NCI-H1694 (cell line): ENCODE results near the gene KIF4A.

Experiments used
- DNase-seq: peaks from one replicate; lab custom pipeline; 2025; lab: John Stamatoyannopoulos, UW

Gene KIF4A

DNA sequence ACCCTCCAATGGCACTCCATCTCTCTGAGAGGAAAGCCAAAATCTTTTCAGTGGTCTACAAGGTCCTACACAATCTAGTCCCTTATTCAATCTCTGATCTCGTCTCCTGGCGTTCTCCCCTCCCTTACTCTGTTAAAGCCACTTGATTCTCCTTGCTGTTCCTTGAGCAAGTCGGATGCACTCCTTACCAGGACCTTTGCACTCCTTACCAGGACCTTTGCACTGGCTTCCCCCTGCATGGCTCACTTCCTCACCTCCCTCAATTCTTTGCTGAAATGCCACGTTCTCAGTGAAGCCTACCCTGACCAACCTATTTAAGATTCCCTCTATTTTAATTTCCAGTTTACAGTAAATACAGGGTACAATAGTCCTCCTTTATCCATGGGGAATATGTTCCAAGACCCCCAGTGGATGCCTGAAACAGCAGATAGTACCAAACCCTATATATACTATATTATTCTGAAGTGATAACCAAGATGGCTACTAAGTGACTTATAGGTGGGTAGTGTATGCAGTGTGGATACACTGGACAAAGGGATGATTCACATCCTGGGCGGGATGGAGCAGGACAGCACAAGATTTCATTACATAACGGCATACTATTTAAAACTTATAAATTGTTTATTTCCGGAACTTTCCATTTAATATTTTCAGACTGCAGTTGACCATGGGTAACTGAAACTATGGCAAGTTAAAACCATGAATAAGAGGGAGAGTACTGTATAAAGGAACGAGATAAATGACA lies 148.2 kb downstream of the KIF4A start:
- DNase-seq = no peak

DNA sequence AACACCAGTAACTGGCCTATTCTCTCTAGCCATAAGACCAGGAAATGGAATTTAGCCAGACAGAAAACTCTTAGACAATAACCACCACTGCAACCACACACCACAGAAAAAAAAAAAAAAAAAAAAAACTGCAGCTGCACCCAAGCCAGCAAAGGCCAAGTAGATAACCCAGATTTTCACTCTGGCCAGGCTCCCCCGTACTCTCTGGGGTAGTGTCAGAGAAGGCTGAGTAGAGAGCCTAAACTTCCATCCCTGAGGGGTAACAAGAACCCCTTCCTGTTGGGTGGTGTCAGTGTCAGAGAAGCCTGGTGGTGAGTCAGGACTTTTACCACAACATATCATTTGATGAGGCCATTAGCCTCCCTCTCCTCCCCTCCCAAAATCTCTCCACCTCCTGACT lies 149.1 kb downstream of the KIF4A start:
- no peak for DNase-seq

DNA sequence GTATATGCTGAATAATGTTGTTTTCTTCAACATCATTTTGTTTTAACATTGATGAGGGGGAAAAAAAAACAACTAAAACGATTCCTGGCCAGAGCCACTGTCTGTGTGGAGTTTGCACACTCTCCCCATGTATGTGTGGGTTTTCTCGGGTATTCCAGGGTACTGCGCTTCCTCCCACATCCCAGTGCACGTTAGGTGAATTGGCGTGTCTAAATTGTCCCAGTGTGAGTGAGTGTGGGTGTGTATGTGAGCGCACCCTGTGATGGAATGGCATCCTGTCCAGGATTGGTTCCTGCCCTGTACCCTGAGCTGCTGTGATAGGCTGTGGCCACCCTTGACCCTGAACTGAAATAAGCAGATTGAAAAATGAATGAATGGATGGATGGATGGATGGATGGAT lies 152.3 kb downstream of the KIF4A start:
- DNase-seq = no peak

DNA sequence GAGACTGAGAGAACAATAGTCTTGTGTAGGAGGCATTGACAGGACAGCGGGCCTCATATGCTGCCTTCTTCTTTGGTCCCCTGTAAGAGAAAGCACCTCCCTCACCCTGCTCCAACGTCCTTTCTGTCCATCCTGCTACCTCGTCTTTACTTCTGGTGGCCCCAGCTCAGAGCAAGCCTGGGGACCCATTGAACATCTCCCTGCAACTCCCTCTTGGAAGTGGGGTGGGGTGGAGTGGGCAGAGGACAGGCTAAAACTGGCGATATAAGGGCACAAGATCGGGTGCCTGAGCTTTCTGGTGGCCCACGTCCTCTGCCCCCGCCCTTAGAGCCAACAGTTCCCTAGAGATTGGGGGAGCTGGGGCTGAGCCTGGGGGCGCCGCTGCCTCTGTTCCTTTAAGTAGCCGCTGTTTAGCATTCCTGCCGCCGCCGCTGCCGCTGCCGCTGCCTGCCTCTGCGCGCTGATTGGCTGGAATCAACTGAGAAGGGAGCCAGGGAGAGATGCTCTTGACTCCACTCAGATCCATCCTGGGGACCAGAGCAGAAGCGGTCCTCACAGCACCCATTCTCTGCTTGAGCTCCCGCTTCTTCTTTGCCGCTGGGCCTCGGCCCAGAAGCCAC lies 154.5 kb downstream of the KIF4A start, which contains the start of gene DLG3:
Gene DLG3 (plus strand): TSS at position 510 of the 620 bp plus-strand sequence. CDS start 367 bp downstream, outside the sequence.
- peak; percentile 38 for DNase-seq

DNA sequence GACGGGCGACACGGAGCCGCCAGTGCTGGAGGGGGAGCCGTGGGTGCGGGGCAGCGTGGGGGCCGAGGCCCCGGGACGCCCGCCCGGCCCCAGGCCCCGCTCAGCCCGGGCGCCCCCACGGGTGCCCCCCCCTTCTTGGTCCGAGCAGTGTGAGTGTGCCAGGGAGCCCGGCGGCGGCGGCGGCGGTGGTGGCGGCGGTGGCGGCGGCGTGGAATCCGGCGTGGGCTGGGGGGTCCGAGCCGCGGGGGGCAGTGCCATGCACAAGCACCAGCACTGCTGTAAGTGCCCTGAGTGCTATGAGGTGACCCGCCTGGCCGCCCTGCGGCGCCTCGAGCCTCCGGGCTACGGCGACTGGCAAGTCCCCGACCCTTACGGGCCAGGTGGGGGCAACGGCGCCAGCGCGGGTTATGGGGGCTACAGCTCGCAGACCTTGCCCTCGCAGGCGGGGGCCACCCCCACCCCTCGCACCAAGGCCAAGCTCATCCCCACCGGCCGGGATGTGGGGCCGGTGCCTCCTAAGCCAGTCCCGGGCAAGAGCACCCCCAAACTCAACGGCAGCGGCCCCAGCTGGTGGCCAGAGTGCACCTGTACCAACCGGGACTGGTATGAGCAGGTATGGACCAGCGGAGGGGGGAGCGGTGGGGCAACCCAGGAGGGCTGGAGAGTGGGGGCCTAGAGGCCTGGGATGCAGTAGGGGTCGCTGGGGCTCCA lies 155.2 kb downstream of the KIF4A start:
- no peak for DNase-seq

DNA sequence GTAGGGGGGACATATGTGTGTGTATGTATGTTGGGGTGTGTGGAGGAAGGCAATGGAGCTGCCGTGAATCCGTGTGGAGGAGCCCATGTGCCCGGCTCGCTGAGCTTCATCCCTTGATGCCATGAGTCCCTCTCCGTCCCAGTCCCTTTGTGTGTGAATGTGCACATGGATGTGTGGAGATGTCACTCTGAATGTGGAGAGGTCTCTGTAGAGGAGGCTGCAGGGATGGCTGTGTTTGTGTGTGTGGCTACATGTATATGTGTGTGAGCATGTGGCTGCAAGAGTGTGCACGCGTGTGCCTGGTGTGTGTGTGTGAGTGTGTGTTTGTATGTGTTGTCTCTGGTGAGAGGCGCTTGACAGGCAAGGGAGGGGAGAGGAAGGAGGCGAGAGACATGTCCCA lies 156.0 kb downstream of the KIF4A start:
- no peak for DNase-seq

DNA sequence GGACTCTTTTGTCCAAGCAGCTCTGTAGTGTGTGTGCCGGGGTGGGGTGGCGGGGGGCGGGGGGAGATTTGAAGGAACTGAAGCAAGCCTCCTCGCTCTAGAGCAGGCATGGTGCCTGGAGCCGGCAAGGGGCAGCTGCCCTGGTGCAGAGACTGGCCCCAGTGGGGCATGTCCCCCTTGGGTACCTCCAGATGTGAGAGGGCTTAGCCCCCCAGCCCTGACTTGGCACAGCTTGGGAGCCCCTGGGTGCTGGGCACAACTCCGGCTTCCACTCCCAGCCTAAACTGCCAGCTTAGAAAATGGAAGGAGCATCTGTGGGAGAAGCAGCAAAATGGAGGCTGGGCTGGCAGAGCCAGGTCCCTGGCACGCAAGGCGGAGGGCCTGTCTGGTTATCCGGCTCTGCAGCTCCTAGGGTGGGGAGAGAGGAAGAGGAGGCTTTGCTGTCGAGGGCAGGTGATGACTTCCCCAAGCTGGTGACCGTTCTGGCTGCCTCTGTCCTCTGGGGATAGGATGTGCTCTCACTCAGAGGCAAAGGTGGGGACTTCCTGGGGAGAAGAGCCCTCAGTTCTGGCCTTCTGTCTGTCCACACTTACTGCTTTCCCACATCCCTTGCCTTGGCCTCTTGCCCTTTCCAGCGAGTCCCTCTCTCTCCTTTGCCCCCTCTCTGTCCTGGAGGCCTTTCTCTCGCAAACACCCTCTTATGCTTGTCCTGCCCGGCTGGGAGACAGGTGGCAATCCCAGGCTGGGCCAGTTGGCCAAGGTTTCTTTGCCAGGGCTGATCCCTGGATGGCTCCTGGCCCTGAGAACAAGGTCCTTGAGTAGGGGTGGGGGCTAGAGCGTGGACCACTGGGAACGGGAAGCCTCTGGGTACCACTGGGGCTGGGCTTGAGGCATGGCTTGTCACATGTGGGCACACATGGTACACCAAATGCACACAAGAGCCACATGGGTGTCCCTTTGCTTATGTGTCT lies 156.8 kb downstream of the KIF4A start:
- DNase-seq = no peak

DNA sequence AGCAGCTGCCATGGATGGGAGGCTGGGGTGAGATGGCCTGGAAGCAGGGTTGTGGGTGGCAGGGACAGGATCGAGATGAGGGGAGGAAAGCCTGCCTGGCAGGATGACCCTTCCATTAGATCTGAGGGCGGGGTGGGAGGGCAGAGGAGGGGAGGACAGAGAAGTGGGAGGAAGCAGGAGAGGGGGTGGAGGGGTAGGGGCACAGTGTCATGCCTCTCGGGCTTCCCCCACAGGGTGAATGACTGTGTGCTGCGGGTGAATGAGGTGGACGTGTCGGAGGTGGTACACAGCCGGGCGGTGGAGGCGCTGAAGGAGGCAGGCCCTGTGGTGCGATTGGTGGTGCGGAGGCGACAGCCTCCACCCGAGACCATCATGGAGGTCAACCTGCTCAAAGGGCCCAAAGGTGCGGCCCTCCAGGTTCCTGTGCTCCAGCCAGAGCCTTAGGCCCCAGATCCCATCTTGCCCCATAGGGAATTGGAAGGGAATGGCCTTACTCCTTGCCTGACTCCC lies 159.6 kb downstream of the KIF4A start:
- no peak for DNase-seq

DNA sequence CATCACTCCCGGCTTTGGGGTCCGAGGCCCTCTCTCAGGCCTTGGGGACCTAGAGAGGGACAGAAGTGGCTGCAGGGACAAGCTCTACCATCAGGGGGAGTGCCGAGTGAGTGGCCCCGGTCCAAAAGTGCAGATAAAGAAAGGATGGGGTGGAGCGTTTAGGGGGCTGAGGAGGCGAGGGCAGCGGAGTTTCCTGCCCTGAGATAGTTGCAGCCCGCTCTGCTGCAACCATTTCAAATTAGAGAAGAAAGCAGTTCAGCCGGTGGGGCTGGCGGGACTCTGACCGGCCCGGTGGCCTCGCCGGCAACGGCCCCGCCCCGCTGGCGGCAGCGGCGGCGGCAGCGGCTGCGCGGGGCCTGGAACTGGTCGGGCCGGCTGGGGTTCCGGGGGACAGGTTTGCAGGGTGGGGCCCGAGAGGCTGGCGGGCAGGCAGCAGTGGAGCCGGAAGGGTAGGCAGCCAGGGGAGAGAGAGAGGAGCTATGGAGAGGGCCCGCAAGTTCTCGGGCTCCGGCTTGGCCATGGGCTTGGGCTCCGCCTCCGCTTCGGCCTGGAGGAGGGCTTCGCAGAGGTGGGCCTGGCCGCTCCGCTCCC lies 162.3 kb downstream of the KIF4A start:
- DNase-seq = peak; percentile 35

DNA sequence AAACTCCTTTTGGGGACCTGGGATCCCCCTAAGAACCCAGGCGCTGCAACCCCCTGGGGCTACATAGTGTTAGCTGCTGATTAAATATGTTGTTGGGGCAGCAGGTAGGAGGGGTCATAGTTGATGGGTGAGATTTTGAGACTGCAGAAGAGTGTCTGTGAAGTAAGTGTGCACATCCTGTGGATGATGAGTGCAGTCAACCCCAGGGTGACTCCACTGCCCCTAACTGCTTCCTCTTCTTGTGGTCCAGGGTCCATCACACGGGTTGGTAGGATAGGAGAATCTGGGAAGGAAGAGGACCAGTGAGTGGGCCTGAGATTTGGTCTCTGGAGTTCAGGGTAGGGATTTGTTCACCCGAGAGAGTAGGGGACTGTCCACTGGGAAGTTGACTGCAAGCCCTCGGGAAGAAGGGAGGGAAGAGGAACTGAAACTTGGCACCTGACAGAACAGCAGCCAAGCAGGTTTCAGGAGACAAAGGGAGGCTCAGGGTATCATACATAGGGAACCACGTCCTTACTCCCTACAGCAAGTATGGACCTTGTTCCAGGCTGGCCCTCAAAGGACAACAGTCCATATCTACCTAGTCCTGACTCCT lies 163.2 kb downstream of the KIF4A start:
- no peak for DNase-seq

DNA sequence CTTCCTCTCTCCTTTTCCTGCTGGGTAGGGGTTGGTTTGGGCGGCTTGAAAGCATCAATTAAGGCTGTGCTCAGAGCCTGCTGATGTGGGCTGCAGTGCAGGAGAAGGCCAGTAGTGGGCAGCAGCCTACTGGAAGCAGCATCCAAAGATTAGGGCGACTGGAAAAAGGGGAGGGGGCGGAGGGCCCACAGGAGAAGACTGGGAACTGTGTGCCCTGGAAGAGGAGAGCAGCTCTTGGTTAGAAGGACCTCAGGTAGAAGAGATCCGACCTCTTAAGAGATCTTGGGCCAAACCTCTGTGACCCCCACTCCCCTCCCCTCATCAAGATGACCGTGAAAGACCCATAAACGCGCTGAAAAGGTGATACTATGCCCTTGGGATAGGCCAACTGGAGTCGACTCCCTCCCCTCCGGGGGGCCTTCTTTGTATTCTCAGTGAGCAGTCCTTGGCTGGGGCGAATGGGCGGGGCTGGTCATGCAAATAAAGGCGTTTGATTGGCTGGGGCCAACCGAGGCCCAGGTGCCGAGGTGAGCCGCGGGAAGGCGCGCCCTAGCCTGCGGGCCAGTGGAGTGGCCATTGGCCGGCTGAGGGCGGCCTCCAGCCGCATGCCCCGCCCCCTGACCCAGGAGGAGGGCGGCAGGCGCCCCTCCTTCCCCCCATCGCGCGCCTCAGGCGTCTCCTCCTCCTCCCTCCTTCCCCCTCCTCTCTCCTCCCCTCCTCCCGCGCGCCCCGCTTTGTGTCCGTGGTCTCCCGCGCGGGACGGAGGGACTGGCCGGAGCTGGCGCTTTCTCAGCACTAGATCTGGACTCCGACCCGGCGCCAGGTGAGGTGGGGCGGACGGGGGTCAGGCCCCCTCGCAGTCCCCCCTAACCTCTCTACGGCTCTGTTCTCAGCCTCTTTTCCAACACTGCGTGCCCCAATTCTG lies 164.8 kb downstream of the KIF4A start:
- DNase-seq = peak; percentile 87

DNA sequence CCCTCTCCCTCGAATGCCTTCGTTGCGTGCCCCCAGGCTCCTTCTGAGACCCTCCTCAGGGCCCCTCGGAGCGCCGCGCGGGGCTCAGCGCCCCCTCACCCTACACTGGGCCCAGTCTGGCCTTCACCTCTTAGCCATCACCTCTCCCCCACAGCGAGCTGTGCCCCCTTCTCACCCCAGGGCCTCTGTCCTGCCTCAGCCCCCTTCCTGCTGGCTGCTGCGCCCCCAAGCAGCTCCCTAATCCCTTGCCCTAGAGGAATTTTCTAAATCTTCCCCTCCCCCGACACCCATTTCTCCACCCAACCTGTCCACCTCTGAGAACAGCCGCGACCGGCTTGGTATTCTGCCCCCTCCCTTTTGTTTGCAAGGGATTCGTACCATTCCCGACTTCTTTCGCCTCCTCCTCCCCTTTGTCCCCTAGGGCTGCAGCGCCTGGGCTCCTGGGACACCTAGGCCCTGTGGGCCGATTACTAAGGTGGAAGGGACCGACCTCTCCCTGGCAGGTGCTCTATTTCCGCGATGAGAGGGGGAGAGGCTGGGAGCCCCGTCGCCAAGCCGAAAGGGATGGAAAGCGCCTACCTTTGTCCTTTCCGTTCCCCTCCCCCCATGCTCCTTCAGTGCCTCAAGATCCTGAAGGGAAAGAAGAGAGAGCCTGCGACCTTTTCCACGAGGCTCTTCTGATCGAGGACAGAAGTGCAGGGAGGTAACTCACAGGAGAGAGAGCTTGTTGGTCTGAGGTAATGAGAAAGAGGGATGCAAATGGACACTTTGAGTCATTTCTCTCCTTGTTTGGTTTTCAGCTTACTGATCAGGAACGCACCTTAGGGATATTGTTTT lies 165.7 kb downstream of the KIF4A start:
- no peak for DNase-seq

DNA sequence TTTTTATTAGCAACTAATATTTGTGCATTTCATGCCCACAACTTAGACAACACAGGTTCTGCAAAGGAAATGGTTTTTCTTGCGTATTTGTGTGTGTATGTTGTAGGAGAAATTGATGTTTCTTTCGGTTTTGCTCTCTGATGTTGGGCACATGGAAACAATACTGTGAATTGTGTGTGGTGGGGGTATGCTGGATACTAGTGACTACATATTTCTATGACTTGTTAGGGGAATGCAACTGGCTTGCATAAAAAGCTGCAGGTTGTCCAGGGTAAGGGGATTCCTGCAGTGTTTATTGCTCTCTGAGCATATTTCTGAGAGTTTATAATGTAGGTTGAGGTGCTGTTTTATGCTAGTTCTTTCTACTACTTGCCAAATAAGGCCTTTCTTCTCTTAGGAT lies 166.4 kb downstream of the KIF4A start:
- DNase-seq = no peak

DNA sequence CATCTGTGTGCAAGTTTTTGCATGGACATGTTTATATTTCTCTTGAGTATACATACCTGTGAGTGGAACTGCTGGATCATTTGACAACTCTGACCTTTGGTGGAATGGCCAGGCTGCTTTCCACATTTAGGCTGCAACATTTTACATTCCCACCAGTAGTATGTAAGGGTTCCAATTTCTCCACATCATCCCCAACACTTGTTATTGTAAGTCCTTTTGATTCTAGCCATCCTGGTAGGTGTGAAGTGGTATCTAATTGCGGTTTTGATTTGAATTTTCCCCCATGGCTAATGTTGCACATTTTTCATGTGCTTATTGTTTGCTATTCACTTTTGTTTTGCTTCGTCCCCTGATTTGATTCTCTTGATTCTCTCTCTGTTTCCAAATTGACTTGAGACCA lies 171.1 kb downstream of the KIF4A start:
- no peak for DNase-seq

DNA sequence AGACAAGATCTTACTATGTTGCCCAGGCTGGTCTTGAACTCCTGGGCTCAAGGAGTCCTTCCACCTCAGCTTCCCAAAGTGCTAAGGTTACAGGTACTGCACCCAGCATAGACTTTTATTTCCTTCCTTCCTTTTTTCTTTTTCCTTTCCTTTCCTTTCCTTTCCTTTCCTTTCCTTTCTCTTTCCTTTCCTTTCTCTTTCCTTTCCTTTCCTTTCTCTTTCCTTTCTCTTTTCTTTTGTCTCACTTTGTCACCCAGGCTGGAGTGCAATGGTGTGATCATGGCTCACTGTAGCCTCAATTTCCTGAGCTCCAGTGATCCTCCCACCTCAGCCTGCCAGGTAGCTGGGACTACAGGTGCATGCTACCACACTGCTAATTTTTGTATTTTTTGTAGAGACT lies 174.1 kb downstream of the KIF4A start:
- no peak for DNase-seq

DNA sequence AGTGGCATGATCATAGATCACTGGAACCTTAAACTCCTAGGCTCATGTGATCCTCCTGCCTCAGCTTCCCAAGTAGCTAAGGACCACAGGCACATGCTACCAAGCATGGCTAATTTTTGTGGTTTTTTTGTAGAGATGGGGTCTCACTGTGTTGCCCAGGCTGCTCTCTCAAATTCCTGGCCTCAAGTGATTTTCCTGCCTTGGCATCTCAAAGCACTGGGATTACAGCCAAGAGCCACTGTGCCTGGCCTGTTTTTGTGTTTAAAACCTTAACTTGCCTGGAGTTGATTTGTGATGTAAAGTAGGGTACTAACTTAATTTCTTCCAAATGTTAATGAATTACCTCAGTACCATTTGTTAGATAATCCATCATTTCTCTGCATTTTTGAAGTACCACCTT lies 177.1 kb downstream of the KIF4A start:
- DNase-seq = no peak

DNA sequence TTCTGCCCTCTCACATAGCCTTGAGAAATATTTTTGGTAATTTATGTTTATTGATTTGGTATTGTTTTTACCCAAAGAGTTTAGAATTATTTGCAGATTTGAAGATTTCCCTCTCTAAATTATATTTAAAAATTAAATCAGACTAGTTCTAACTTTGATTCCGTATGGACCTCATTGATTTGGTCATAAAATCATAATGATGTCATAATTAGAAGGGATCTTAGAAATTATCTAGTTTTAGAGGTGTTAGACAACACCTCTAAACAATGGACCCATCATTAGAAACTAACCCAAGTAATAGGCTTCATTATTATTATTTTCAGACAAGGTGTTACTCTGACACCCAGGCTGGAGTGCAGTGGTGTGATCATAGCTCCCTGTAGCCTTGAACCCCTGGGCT lies 178.8 kb downstream of the KIF4A start:
- no peak for DNase-seq
